ENCODE measurements around the gene NELL1.

- TF ChIP-seq CTCF (IDR thresholded peaks at IDR 0.05) (no peak), POLR2AphosphoS5 (IDR thresholded peaks at IDR 0.05) (no peak), POLR2A (IDR thresholded peaks at IDR 0.05) (no peak)
Measured at GRCh38 chr11:21069909-21070308, 400.5 kb downstream of the NELL1 start.

Data from prostate gland (tissue), 2 donors.